ENCODE measurements around the gene CNBD2.

Gene CNBD2

GRCh38 chr20:35939264-35939663, 29.1 kb upstream of the CNBD2 start:
- Histone ChIP-seq H3K4me2 (no peak overlapping the region), H2AFZ (ENCODE audit: low read depth) (no peak overlapping the region), H3K9ac (no peak overlapping the region), H3K4me1 (ENCODE audit: low read depth, poor library complexity, severe bottlenecking) (no peaks in the 10 kb centered on the region), H4K20me1 (ENCODE audit: insufficient read depth) (no peaks in the 10 kb centered on the region), H3K79me2 (ENCODE audit: insufficient read depth, low read depth) (no peaks in the 10 kb centered on the region), H3K36me3 (ENCODE audit: insufficient read depth) (no peaks in the 10 kb centered on the region), H3K27me3 (ENCODE audit: insufficient read depth, low read depth) (no peaks in the 10 kb centered on the region), H3K4me3 (IDR thresholded peaks at IDR 0.05; ENCODE audit: insufficient read depth, low read depth, low read length) (no peak overlapping the region), H3K27ac (no peak overlapping the region)
- TF ChIP-seq, protein P1, sequence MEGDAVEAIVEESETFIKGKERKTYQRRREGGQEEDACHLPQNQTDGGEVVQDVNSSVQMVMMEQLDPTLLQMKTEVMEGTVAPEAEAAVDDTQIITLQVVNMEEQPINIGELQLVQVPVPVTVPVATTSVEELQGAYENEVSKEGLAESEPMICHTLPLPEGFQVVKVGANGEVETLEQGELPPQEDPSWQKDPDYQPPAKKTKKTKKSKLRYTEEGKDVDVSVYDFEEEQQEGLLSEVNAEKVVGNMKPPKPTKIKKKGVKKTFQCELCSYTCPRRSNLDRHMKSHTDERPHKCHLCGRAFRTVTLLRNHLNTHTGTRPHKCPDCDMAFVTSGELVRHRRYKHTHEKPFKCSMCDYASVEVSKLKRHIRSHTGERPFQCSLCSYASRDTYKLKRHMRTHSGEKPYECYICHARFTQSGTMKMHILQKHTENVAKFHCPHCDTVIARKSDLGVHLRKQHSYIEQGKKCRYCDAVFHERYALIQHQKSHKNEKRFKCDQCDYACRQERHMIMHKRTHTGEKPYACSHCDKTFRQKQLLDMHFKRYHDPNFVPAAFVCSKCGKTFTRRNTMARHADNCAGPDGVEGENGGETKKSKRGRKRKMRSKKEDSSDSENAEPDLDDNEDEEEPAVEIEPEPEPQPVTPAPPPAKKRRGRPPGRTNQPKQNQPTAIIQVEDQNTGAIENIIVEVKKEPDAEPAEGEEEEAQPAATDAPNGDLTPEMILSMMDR (conservative IDR thresholded peaks at IDR 0.05; ENCODE audit: low read depth, low read length), result no peak

DNA sequence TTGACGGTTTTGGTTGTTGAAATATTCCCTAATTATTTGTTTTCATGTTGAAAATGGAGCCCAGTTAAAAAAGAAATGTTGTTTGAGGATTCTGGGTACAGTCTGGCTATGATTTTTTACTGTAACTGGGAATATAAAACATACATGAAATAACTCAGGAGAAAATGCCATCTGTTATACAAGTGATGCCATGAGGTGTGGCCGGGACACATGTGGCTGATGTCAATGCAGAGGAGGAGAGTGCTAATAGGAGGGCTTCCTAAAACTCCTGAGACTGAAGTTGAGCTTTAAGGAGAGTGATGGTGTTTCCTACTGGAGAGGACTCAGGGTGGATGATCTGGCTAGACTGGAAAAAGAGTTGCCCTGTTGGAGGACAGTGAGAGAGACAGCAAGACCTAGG, 26.8 kb upstream of the CNBD2 start:
- no peaks in the 10 kb centered on the region for H3K36me3 ChIP-seq (ENCODE audit: insufficient read depth)
- no peaks in the 10 kb centered on the region for H3K79me2 ChIP-seq (ENCODE audit: insufficient read depth, low read depth)
- no peaks in the 10 kb centered on the region for H3K27me3 ChIP-seq (ENCODE audit: insufficient read depth, low read depth)
- H2AFZ ChIP-seq (ENCODE audit: low read depth), result no peak overlapping the region
- no peaks in the 10 kb centered on the region for H4K20me1 ChIP-seq (ENCODE audit: insufficient read depth)
- no peak overlapping the region for H3K9ac ChIP-seq
- H3K27ac ChIP-seq, result no peak overlapping the region
- no peak overlapping the region for H3K4me3 ChIP-seq (IDR thresholded peaks at IDR 0.05; ENCODE audit: insufficient read depth, low read depth, low read length)
- no peaks in the 10 kb centered on the region for H3K4me1 ChIP-seq (ENCODE audit: low read depth, poor library complexity, severe bottlenecking)
- H3K4me2 ChIP-seq, result no peak overlapping the region
- TF ChIP-seq, protein P1 (conservative IDR thresholded peaks at IDR 0.05; ENCODE audit: low read depth, low read length), result no peak

DNA sequence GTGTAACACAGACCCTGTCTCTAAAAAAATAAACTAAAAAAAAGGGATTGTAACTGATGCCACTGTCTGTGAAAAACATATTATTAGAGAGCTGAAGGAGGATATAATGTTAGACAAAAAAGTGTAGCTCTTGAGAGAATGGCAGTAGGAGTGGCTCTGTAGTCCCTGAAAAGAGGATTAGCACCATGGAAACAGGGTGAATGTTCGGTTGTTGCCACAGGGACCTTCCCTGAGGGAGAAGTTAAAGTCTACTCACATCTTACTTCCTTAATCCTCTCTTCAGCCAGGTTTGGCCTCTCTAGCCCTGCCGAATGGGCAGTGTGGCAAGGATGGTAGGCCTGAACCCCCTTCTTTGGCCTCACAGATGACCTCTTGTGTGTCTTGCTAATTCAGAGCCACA, 26.1 kb upstream of the CNBD2 start:
- no peaks in the 10 kb centered on the region for H3K36me3 ChIP-seq (ENCODE audit: insufficient read depth)

GRCh38 chr20:35947489-35947888, 20.9 kb upstream of the CNBD2 start:
- Histone ChIP-seq H3K4me2 (no peak overlapping the region), H3K4me3 (IDR thresholded peaks at IDR 0.05; ENCODE audit: insufficient read depth, low read depth, low read length) (no peak overlapping the region), H3K27ac (no peak overlapping the region), H2AFZ (ENCODE audit: low read depth) (no peak overlapping the region), H4K20me1 (ENCODE audit: insufficient read depth) (0 out of 2 replicates have a peak, but pooled peaks cover under 1% of the 10 kb centered on the region), H3K9ac (no peak overlapping the region), H3K79me2 (ENCODE audit: insufficient read depth, low read depth) (peaks cover 17% of the 10 kb centered on the region), H3K27me3 (ENCODE audit: insufficient read depth, low read depth) (no peaks in the 10 kb centered on the region), H3K36me3 (ENCODE audit: insufficient read depth) (no peaks in the 10 kb centered on the region), H3K4me1 (ENCODE audit: low read depth, poor library complexity, severe bottlenecking) (peaks cover 10% of the 10 kb centered on the region)
- TF ChIP-seq, protein P1 (conservative IDR thresholded peaks at IDR 0.05; ENCODE audit: low read depth, low read length), result peak; percentile 64

More for the DNA sequence above, 26.1 kb upstream of the CNBD2 start:
- Histone ChIP-seq H3K9ac (no peak overlapping the region), H3K4me1 (ENCODE audit: low read depth, poor library complexity, severe bottlenecking) (no peaks in the 10 kb centered on the region), H3K4me2 (no peak overlapping the region), H3K27ac (no peak overlapping the region), H3K79me2 (ENCODE audit: insufficient read depth, low read depth) (no peaks in the 10 kb centered on the region), H4K20me1 (ENCODE audit: insufficient read depth) (no peaks in the 10 kb centered on the region), H2AFZ (ENCODE audit: low read depth) (no peak overlapping the region), H3K27me3 (ENCODE audit: insufficient read depth, low read depth) (no peaks in the 10 kb centered on the region), H3K4me3 (IDR thresholded peaks at IDR 0.05; ENCODE audit: insufficient read depth, low read depth, low read length) (no peak overlapping the region)
- TF ChIP-seq, protein P1 (conservative IDR thresholded peaks at IDR 0.05; ENCODE audit: low read depth, low read length), result no peak
